GM18907 (cell line): Measurements from ENCODE around the gene LAMA3.

Experiments
- ATAC-seq: cut with Tn5 transposase; IDR thresholded peaks from one replicate; pipeline ENCODE4 v1.9.1; 2021; ENCODE audit warnings: mild to moderate bottlenecking, moderate library complexity; ENCODE audit not compliant: unreplicated experiment

The LAMA3 gene

GRCh38 chr18:23761941-23762340 lies 72.7 kb downstream of the LAMA3 start:
- ATAC-seq: no peak

GRCh38 chr18:23763343-23763742 lies 74.1 kb downstream of the LAMA3 start:
- no peak for ATAC-seq

- ATAC-seq: no peak
Observed at GRCh38 chr18:23765931-23766330, 76.7 kb downstream of the LAMA3 start.

- ATAC-seq: no peak
Observed at GRCh38 chr18:23772327-23773024, 83.2 kb downstream of the LAMA3 start.

- ATAC-seq: no peak
Observed at GRCh38 chr18:23776306-23776705, 87.1 kb downstream of the LAMA3 start.

GRCh38 chr18:23778828-23779227 lies 89.6 kb downstream of the LAMA3 start:
- no peak for ATAC-seq

GRCh38 chr18:23779696-23780303 lies 90.5 kb downstream of the LAMA3 start:
- no peak for ATAC-seq

- no peak for ATAC-seq
Observed at GRCh38 chr18:23784832-23785245, 95.6 kb downstream of the LAMA3 start.

GRCh38 chr18:23793051-23793450 lies 103.8 kb downstream of the LAMA3 start:
- no peak for ATAC-seq

- no peak for ATAC-seq
Observed at GRCh38 chr18:23793985-23794867, 105.0 kb downstream of the LAMA3 start.

- no peak for ATAC-seq
Observed at GRCh38 chr18:23798249-23798648, 109.0 kb downstream of the LAMA3 start.

GRCh38 chr18:23798824-23799223 lies 109.6 kb downstream of the LAMA3 start:
- no peak for ATAC-seq

GRCh38 chr18:23799540-23799939 lies 110.3 kb downstream of the LAMA3 start:
- no peak for ATAC-seq

GRCh38 chr18:23800902-23801301 lies 111.6 kb downstream of the LAMA3 start:
- no peak for ATAC-seq

GRCh38 chr18:23802817-23803216 lies 113.6 kb downstream of the LAMA3 start:
- no peak for ATAC-seq

- no peak for ATAC-seq
Observed at GRCh38 chr18:23803755-23804154, 114.5 kb downstream of the LAMA3 start.

- no peak for ATAC-seq
Observed at GRCh38 chr18:23805898-23806297, 116.6 kb downstream of the LAMA3 start.

GRCh38 chr18:23809415-23809814 lies 120.2 kb downstream of the LAMA3 start:
- no peak for ATAC-seq

GRCh38 chr18:23810396-23810795 lies 121.1 kb downstream of the LAMA3 start:
- ATAC-seq: peak; percentile 75

- no peak for ATAC-seq
Observed at GRCh38 chr18:23811176-23811575, 121.9 kb downstream of the LAMA3 start.

GRCh38 chr18:23812546-23813440 lies 123.5 kb downstream of the LAMA3 start:
- ATAC-seq: no peak
